D721Med (cell line): ENCODE measurements around the gene CCL2.

ENCODE experiments used
- DNase-seq: peaks from one replicate; pipeline ENCODE4 v3.0.0; 2011; ENCODE audit warnings: low spot score; ENCODE audit not compliant: insufficient read length
- FAIRE-seq: peaks from 2 replicates; lab custom pipeline; 2011; peaks lifted over from hg19 to GRCh38; lab: Jason Lieb, UNC
- CTCF ChIP-seq: IDR thresholded peaks from 2 replicates; pipeline ENCODE4 v1.5.1; 2012; ENCODE audit warnings: mild to moderate bottlenecking, control low read depth; ENCODE audit not compliant: insufficient read depth; ENCODE audit errors: missing control alignments

The CCL2 gene

GRCh38 chr17:34248511-34249024, 6.5 kb upstream of the CCL2 start:
- TF ChIP-seq CTCF: no peak
- FAIRE-seq: no peak
- DNase-seq: no peak

- no peak for TF ChIP-seq CTCF
- DNase-seq (no peak), FAIRE-seq (no peak)
Observed at GRCh38 chr17:34249061-34249460, 6.0 kb upstream of the CCL2 start.

DNA sequence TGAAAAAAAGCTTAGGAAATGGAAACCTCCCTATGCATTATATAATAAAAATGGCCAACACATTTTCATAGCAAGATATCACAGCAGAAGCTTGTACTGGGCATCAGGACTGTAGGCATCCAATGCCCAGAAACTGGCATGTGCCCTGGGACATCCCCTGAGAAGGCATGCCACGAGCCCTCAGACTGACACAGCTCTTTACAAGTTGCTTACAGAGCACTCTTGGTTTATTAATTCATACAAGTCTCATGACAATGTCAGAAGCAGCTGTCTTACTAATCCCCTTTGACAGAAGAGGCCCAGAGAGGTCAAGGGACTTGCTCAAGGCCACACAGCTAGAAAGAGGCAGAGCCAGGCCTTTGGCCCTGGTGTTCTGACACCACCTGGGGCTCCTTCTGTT, 5.6 kb upstream of the CCL2 start:
- DNase-seq: no peak
- TF ChIP-seq CTCF: no peak

GRCh38 chr17:34251186-34251585, 3.9 kb upstream of the CCL2 start:
- FAIRE-seq (no peak), DNase-seq (no peak)
- no peak for TF ChIP-seq CTCF

More for the DNA sequence above, 5.6 kb upstream of the CCL2 start:
- FAIRE-seq: no peak

- no peak for FAIRE-seq
- no peak for TF ChIP-seq CTCF
- DNase-seq: no peak
Observed at GRCh38 chr17:34252095-34252443, 3.0 kb upstream of the CCL2 start.

- FAIRE-seq: no peak
- TF ChIP-seq CTCF: no peak
- DNase-seq: no peak
Observed at GRCh38 chr17:34252444-34253138, 2.5 kb upstream of the CCL2 start.

- no peak for TF ChIP-seq CTCF
- FAIRE-seq (no peak), DNase-seq (no peak)
Observed at GRCh38 chr17:34253139-34253525, 2.0 kb upstream of the CCL2 start.
